GM21390 (cell line): ENCODE measurements around the gene PPP4R3B.
A peak's percentile ranks its signal among the peaks of the same experiment; 100 is the strongest.

Experiments used
- ATAC-seq: cut with Tn5 transposase; IDR thresholded peaks from one replicate; pipeline ENCODE4 v1.9.1; 2021; ENCODE audit not compliant: unreplicated experiment

PPP4R3B gene

DNA sequence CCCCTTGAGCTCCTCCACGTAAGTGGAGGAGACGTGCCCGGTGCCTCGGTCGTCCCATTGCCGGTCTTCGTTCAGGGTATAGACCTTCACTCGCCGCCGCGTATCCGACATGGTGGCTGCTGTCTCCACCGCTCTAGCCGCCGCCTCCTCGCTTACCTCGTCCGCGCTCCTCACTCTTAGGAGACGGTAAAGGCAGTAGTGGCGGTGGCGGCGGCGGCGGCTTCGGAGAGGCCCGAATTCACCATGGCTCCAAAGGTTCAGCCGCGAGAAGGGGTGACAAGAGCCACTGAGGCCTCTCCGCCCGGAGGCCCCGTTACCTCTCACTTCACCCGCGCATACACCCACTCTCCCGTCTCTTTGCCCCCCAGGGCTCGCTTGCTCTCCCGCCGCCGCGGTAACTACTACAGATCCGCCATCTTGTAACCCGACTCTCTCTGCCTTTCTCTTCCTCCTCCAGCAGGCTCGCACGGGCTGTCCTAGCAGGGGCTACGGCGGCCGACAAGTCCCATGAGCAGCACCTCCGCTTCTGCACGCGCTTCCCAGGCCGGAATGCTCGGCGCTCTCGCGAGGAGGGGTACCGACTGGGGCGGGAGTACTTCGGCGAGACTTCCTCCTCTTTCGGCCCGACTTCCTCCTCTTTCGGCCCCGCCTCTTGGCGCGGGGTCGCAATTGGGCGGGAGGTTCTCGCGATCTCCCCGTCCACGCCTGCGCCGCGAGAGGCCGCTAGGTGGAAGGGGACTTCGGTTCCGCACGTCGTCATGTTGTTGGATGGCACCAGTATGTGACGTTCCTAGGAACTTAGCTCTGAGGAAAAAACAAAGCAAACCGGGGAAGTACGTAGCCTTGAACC, at the start of gene PPP4R3B:
Gene PPP4R3B (minus strand): TSS at position 448 of the 850 bp plus-strand sequence. CDS start 337 bp downstream, at position 111.
- ATAC-seq: peak; percentile 81

DNA sequence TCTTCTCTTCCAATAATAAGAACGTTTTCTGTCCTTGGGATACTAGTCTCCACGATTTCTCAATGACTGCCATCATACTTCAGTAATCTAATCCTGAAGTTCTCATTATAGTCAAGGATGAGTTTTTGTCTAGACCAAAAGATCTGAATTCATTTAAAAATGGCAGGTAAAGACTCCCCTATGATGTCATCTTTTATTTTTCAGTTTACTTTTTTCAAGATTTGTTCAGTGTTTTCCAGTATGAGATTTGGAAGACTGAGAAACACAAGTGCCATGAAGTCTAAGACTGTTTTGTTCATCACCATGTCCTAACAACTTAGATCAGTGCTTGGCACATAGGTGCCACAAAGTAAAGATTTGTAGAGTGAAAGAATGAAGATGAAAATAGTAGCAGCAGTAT, 35.8 kb upstream of the PPP4R3B start:
- no peak for ATAC-seq

GRCh38 chr2:55649211-55649610, 31.8 kb upstream of the PPP4R3B start:
- no peak for ATAC-seq

DNA sequence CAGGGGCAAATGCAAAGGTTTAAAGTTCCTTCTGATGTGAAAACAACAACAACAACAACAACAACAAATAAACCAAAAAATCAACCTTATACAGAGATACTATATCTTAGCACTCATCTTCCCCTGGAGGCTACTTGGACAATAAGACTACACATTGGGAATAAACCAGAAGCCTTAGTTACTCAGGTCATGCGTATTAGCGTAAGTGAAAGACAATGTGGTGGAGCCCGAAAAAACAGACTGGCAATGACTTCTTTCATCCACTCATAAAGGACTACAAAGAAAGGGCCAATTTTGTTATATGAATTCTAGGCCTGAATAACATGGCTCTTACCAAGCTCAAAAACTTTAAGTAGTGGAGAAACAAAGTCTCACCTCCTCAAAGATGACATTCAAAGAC, 19.4 kb upstream of the PPP4R3B start:
- no peak for ATAC-seq

DNA sequence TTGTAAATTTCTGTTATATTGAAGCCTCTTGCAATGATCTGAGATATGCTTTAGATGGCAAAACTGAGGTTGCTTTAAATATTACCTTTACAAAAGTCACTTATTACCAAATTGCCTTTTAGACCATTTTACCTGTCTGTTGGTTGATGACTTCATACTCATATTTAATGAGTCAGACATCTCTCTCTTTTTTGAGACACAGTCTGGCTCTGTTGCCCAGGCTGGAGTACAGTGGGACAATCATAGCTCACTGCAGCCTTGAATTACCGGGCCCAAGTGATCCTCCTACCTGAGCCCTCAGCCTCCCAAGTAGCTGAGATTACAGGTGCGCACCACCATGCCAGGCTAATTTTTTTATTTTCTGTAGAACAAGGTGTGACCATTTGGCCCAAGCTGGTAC, 11.5 kb upstream of the PPP4R3B start:
- ATAC-seq: no peak

GRCh38 chr2:55627915-55628314, 10.5 kb upstream of the PPP4R3B start:
- no peak for ATAC-seq

DNA sequence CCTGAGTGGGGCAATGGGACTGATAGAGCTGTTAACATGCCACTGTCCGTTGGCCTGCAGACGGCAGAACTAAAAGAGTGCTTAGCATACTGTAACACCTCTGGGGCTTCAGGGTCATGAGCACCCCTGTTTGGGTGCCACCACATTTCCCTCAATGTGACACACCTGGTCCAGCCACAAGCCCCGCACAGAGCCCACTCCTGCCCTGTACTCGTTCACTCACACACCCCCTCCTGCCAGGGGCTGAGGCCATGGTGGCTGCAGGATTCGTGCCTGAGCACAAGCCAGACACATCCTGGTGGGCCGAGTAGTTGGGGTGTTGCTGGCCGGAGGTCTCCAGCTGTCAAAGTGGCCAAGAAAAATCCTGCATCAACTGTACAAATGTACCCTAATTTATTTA, 4.4 kb upstream of the PPP4R3B start:
- ATAC-seq: no peak

DNA sequence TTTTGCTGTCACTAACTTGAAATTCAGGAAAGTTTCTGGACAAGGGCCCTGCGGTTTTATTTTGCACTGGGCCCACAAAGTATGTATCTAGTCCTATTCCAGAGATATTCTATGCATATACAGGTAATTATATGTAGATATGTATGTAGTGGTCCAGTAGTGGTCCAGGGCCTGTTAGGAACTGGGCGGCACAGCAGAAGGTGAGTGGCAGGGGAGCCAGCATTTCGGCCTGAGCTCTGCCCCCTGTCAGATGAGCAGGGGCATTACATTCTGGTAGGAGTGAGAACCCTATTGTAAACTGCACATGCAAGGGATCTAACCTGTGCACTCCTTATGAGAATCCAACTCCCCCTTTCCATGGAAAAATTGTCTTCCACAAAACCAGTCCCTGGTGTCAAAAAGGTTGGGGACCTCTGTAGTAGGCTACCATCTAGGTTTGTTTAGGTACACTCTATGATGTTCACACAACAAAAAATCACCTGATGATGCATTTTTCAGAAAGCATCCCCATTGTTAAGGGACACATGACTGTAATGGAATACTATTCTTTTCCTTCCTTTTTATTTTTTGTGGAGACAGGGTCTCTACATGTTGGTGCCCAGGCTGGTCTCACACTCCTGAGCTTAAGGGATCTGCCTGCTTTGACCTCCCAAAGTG, 2.8 kb upstream of the PPP4R3B start:
- ATAC-seq: no peak

- peak; percentile 43 for ATAC-seq
Measured at GRCh38 chr2:55618275-55619055, 1.0 kb upstream of the PPP4R3B start.

DNA sequence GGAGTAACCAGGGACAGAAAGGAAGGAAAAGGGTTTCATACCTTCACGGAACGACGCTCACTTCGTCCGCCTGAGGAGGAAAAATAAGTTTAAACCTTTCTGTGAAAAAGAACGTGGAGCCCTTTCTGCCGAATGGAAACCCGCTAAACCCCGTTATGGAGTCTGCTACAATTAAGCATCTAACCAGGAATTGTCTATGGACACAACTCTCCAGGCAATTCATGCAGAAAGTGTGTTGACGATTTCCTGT, 528 bp upstream of the PPP4R3B start:
- ATAC-seq: no peak

DNA sequence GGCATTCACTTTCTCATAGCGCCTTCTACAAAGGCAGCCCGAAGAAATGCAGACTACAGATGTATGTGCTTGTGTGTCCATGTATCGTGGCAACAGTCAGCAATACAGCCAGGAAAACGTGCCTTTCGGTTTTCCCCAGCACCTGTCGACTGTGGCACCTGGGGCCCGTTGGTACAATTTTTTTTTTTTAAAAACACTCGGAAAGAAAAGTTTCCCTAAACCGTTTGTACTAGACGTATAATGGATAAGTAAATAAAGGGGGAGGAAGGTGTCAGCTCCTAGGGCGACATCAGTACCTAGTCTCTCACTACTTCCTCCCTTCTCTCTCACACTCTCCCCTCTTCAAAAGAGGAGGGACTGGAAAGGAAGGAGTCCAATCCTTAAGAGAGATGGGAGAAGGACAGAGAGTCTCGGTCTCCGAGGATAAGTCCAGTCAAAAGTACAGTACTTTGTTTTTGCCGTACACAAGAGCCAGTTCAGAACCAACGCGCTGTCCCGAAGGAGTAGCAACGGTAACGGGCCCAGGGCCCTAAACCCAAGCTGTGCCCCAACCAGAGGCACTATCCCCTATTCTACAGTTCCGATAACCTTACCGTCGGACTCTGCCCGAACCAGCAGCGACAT, 759 bp downstream of the PPP4R3B start:
- peak; percentile 21 for ATAC-seq

- no peak for ATAC-seq
Measured at GRCh38 chr2:55611997-55612396, 5.4 kb downstream of the PPP4R3B start.

GRCh38 chr2:55610954-55611743, 6.3 kb downstream of the PPP4R3B start:
- ATAC-seq: no peak

- no peak for ATAC-seq
Measured at GRCh38 chr2:55609938-55610578, 7.4 kb downstream of the PPP4R3B start.

DNA sequence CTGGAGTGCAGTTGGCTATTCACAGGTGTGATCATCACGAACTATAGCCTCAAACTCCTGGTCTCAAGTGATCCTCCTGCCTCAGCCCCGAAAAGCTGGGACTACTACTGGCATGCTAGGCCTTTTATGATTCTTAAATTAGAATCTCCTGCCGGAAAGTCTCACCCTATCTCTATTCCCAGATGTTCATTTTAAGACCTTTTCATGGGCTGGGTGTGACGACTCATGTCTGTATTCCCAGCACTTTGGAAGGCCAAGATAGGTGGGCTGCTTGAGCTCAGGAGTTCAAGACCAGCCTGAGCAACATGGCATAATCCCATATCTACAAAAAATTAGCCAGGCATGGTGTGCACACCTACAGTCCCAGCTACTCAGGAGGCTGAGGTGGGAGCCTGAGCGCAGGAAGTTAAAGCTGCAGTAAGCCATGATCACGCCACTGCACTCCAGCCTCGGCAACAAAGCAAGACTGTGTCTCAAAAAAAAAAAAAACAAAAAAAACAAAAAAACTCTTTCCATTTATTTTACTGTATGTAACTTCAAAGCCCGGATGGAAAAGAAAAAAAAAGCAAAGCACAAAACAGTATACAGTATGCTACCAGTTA, 8.1 kb downstream of the PPP4R3B start:
- ATAC-seq: no peak

- ATAC-seq: no peak
Measured at GRCh38 chr2:55607717-55608116, 9.7 kb downstream of the PPP4R3B start.

DNA sequence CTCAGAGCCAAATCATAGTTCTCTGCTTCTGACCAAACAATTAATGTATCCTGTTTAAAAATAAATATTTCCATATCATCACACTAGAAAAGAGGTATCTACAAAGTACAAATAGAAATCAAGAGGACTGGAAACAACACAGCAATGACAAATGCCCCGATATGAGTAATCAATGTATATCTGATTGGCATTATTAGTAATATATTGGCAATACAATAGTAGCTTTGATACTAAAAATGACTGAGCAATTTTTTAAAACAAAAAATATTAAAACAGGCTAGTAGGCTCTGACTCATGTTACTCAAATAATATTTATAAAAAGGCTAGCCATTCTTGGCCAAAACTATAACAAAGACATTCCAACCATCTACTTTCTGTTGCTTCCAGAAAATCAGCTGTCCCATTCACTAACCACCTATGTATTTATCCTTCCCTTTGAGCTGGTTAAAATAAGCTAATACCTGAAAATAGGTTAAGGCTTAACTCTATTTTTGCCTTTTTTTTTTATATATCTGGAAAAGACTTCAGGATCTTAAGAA, 13.3 kb downstream of the PPP4R3B start:
- no peak for ATAC-seq

DNA sequence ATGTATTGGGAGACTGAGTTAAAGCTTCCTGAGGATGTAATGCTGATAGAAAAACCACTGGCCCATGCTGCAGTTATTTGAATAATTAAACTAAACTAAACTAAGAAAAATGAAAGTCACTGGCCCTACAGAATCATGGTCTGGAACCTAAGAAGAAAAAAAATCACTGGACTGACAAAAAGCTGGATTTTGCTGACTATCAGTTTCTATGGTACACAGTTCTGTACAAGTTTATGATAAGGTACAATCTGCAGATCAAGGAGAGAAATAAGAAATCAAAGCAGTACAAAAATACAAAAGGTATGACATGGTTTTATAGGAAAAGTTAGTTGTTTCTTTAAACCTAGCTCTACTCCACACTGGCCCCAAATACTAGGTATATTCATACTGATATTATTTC, 15.6 kb downstream of the PPP4R3B start:
- ATAC-seq: no peak

DNA sequence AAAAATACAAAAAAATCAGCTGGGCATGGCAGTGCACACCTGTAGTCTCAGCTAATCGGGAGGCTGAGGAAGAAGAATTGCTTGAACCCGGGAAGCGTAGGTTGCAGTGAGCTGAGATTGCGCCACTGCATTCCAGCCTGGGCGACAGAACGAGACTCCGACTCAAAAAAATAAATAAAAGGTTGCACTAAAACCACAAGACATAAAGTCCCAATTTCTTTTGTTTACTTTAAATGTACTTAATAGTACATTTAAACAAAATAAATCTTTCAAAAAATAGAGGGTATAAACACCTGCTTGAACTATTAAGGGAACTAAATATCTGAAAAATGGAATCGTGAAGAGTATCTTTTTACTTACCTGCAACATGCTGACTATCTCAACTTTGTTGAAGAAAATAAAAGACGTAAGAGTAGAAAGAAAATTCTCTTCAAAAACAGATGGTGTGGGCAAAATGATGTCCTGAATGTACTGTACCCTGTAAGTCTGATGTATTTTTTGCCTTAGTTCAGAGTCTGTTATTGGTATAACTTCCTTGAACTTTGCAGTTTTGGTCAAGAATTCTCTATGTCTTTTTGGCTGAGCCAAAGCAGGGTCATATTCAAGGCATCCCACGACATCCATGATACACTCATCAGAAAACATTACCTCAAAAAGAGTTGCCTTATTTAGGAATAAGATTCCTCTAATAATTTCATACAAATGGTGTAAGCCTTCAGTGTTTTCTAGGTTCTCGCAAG, 19.2 kb downstream of the PPP4R3B start:
- no peak for ATAC-seq
